Tibial artery (tissue), 4 donors: ENCODE results near the gene SCGB1C1.

Experiments used
- DNase-seq, 2 donors: peaks; one replicate each; pipeline ENCODE4 v3.0.0-alpha.2; 2019
- H3K27ac ChIP-seq, 2 donors: fragments of 200-600 bp; sonication (generic) in 1 of 2; 1 replicate in 1 of 2; 2 replicates in 1 of 2; pipeline ENCODE4 v1.5.1; 2018 to 2019; ENCODE audit warnings: mild to moderate bottlenecking in 1 of 2
- H3K27me3 ChIP-seq, 2 donors: fragments of 200-600 bp; sonication (generic) in 1 of 2; one replicate each; pipeline versions ENCODE4 v1.5.1 to v1.6.0; 2016 to 2019
- H3K36me3 ChIP-seq, 3 donors: fragments of 200-600 bp; sonication (generic) in 2 of 3; one replicate each; pipeline ENCODE4 v1.5.1; 2016 to 2019; ENCODE audit warnings: mild to moderate bottlenecking in 2 of 3
- H3K4me1 ChIP-seq, 4 donors: fragments of 200-600 bp; sonication (generic) in 2 of 4; 1 replicate in 3 of 4; 2 replicates in 1 of 4; pipeline ENCODE4 v1.5.1; 2016 to 2019
- H3K4me3 ChIP-seq, 2 donors: fragments of 200-600 bp; sonication (generic) in 1 of 2; 1 replicate in 1 of 2; 2 replicates in 1 of 2; pipeline ENCODE4 v1.5.1; 2018 to 2019; ENCODE audit warnings: mild to moderate bottlenecking in 2 of 2
- H3K9me3 ChIP-seq, 3 donors: fragments of 200-600 bp; sonication (generic) in 1 of 3; one replicate each; pipeline ENCODE4 v1.5.1; 2016 to 2019
- intact Hi-C: fragments of 100-400 bp; cut with DNase I; formaldehyde crosslinking; loops from one replicate; pipeline ENCODE4 v1.15.0; 2023; ENCODE audit warnings: low total_unique reads
- TF ChIP-seq, protein P1 (sequence below), 2 experiments: fragments of 200-600 bp in 1 of 2; fragments of 450-650 bp in 1 of 2; IDR thresholded peaks; one replicate each; pipeline ENCODE4 v1.5.1; 2017 to 2019; ENCODE audit warnings: antibody characterized with exemption in 2 of 2, mild to moderate bottlenecking in 1 of 2, moderate library complexity in 1 of 2

SCGB1C1 gene

DNA sequence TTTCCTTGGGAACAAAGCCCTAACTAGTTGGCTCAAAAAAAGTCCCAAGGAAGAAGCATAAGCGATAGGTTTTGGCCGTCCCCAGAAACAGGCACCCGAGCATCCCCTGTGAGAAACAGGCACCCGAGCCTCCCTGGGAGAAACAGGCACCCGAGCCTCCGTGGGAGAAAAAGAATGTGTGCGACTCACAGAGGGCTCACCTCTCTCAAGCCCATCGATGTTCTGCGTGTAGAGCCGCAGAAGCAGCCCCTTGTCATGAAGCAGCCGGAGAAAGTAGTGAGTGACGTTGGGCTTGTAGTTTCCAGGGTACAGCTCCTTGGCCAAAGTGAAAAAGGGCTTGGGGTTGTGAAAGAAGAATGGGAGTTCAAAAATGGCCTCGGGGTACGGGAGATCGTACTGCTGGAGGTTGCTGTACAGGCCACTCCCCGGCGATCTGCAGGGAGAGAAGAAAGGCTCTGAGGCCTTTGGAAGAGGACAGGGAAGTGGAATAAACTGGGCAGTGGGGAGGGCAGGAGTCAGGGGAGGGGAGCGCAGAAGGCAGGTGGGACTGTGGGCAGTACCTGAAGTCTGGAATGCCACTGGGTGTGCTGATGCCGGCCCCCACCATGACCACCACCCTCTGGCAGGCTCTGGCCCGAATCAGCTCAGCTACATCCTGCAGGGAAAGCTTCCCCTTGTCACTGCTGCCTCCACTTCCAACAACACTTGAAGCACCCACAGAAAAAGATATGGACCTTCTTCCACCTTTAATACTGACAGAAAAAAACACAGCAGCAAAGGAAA lies 40.1 kb downstream of the SCGB1C1 start:
- Histone ChIP-seq H3K27me3 (no peaks in the 10 kb centered on the region), H3K36me3 (peaks cover 0 to 13% (median 3%) of the 10 kb centered on the region in 3 donors), H3K27ac (no peak overlapping the region), H3K4me3 (no peak overlapping the region), H3K4me1 (peaks cover 0 to 20% (median 18%) of the 10 kb centered on the region in 4 donors), H3K9me3 (no peaks in the 10 kb centered on the region)
- intact Hi-C loops: no loop called here
- DNase-seq: peak in 1 of 2 donors; percentile 62
- TF ChIP-seq, protein P1, sequence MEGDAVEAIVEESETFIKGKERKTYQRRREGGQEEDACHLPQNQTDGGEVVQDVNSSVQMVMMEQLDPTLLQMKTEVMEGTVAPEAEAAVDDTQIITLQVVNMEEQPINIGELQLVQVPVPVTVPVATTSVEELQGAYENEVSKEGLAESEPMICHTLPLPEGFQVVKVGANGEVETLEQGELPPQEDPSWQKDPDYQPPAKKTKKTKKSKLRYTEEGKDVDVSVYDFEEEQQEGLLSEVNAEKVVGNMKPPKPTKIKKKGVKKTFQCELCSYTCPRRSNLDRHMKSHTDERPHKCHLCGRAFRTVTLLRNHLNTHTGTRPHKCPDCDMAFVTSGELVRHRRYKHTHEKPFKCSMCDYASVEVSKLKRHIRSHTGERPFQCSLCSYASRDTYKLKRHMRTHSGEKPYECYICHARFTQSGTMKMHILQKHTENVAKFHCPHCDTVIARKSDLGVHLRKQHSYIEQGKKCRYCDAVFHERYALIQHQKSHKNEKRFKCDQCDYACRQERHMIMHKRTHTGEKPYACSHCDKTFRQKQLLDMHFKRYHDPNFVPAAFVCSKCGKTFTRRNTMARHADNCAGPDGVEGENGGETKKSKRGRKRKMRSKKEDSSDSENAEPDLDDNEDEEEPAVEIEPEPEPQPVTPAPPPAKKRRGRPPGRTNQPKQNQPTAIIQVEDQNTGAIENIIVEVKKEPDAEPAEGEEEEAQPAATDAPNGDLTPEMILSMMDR (IDR thresholded peaks at IDR 0.05): no peak

DNA sequence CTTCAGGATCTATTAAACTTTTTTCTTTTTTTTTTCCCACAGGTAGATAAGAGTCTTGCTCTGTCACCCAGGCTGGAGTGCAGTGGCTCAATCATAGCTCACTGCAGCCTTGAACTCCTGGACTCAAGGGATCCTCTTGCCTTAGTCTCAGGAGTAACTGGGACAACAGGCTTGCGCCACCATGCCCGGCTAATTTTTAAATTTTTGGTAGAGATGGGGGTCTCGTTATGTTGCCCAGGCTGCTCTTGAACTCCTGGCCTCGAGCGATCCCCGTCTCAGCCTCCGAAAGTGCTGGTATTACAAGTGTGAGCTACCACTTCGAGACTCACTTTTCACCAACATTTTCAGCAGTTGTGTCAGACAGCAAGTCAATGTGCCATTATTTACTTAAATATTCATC lies 42.3 kb downstream of the SCGB1C1 start:
- Histone ChIP-seq H3K36me3 (peaks cover 0 to 17% (median 3%) of the 10 kb centered on the region in 3 donors), H3K4me3 (peak overlapping the region; percentile 98 to 99), H3K4me1 (peaks cover 0 to 26% (median 23%) of the 10 kb centered on the region in 4 donors), H3K27ac (peak overlapping the region; percentile 95 to 98), H3K9me3 (no peaks in the 10 kb centered on the region), H3K27me3 (no peaks in the 10 kb centered on the region)
- intact Hi-C loops: no loop called here
- no peak for DNase-seq
- TF ChIP-seq, protein P1 (IDR thresholded peaks at IDR 0.05): no peak

DNA sequence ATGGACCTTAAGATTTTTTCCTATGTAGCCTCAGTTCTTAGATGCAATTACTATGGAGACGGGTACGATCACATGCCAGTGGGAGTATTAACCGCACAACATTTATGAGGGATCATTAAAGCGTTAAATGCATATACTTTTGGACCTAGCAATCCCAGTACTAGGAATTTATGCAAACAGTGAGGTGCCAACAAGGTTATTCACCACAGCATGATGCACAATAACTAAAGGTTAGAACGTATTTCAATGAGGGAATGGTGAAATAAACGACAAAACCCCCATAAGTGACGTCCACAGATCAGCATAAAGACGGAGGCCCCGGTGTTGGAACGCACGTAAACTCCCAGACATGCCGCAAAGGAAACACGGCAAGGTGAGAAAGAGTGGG lies 42.7 kb downstream of the SCGB1C1 start:
- intact Hi-C loops: no loop called here
- DNase-seq: no peak
- H3K4me3 ChIP-seq: peak overlapping the region; percentile 98 to 99
- TF ChIP-seq, protein P1 (IDR thresholded peaks at IDR 0.05): no peak
- no peaks in the 10 kb centered on the region for H3K27me3 ChIP-seq
- peaks cover 0 to 21% (median 3%) of the 10 kb centered on the region in 3 donors for H3K36me3 ChIP-seq
- peak overlapping the region; percentile 95 to 98 for H3K27ac ChIP-seq
- H3K9me3 ChIP-seq: no peaks in the 10 kb centered on the region
- H3K4me1 ChIP-seq: peaks cover 0 to 26% (median 23%) of the 10 kb centered on the region in 4 donors

DNA sequence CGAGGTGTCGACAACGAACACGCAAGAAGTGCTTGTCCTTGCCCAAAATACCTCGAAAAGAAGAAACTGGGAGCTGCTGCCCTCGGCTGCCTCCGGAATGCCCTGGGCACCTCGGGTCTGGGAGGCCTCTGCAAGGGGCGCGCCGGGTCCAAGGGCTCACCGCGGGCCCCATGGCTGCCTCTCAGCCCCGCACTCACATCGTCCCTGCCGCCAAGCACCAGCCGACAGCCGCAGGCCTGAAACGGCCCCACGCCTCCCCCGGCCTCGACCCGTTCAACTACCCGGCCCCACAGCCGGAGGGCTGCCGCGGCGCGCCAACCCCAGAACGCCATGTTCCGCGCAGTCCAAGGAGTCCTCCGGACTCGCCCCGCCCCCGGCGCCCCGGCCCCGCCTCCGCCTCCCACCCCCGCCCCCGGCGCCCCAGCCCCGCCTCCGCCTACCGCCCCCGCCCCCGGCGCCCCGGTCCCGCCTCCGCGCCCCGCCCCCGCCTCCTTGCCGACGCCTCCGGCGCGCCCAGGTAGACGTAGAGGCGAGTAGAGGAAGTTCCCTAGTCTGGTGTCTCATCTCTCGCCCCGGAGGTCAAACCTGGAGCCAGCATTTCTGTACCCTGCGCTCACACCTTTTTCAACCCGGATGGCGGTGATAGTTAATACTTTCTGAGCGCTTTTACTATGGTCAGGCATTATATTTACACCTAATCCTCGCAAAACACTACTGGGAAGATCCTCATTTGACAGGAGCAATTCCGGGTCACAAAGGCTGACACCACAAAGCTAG lies 43.3 kb downstream of the SCGB1C1 start, which contains the start of gene SIRT3:
TSS of gene SIRT3 (minus strand) at position 346 of the 777 bp plus-strand sequence. CDS start at position 332, 14 bp downstream.
- peak within 1 kb of the TSS; percentile 98 to 99 for H3K4me3 ChIP-seq
- peaks cover 0 to 26% (median 23%) of the 10 kb centered on the region in 4 donors for H3K4me1 ChIP-seq
- peak within 1 kb of the TSS; percentile 95 to 98 for H3K27ac ChIP-seq
- H3K27me3 ChIP-seq: no peaks in the 10 kb centered on the region
- TF ChIP-seq, protein P1 (IDR thresholded peaks at IDR 0.05): peak; percentile 15 to 48
- no peaks in the 10 kb centered on the region for H3K9me3 ChIP-seq
- intact Hi-C loops: loop anchor here (2.0 kb wide), 1 partner anchor 25 kb away; no protein-coding TSS in a partner anchor
- peaks cover 0 to 26% (median 8%) of the 10 kb centered on the region in 3 donors for H3K36me3 ChIP-seq
- DNase-seq: peak; percentile 80 to 90
